Endothelial cell of umbilical vein (primary cell): ENCODE data around the gene RNASEH2C. TPM values are rescaled to one million over a fixed set of nuclear protein-coding genes. Genes with fewer than 3 reads are reported as not detected.

Source experiments
- BruUV-seq: library from RNA; stranded (reverse); fragments of 400-500 nt; replicated peaks from 2 replicates; lab custom pipeline; 2021; lab: Mats Ljungman, UMichigan
- CTCF ChIA-PET: fragments of 300-600, 350-600 bp; sonication (Branson Sonifier 250); formaldehyde crosslinking; loops from one replicate; lab custom pipeline; 2021; ENCODE audit warnings: antibody characterized with exemption, inconsistent platforms; lab: Charles Lee
- POLR2A ChIA-PET: fragments of 300-600, 350-600 bp; sonication (Branson Sonifier 250); formaldehyde crosslinking; loops from one replicate; lab custom pipeline; 2021; ENCODE audit warnings: antibody characterized with exemption, inconsistent platforms; lab: Charles Lee
- DNase-seq: peaks from one replicate; pipeline ENCODE4 v3.0.0-alpha.2; 2011; ENCODE audit warnings: low read depth, low spot score
- FAIRE-seq: peaks from 2 replicates; lab custom pipeline; 2011; peaks lifted over from hg19 to GRCh38; lab: Jason Lieb, UNC
- H2AFZ ChIP-seq: 2 replicates; pipeline ENCODE4 v1.6.0; 2012; ENCODE audit warnings: low read depth, low read length, control low read depth, inconsistent platforms
- H3K27ac ChIP-seq: 2 replicates; pipeline ENCODE4 v1.5.1; 2011; ENCODE audit warnings: low read depth, mild to moderate bottlenecking, control low read depth, low read length, moderate library complexity; ENCODE audit not compliant: insufficient read depth
- H3K27me3 ChIP-seq, 2 experiments: 2 replicates each; pipeline versions ENCODE4 v1.6.0 to v1.6.1; 2011; ENCODE audit warnings: low read length in 2 of 2, mixed read lengths in 1 of 2; ENCODE audit not compliant: control insufficient read depth in 2 of 2, insufficient read depth in 2 of 2
- H3K36me3 ChIP-seq, 2 experiments: 2 replicates in 1 of 2; 3 replicates in 1 of 2; pipeline ENCODE4 v1.5.1; 2011; ENCODE audit warnings: low read length in 2 of 2, mild to moderate bottlenecking in 1 of 2, moderate library complexity in 1 of 2; ENCODE audit not compliant: control insufficient read depth in 2 of 2, insufficient read depth in 2 of 2; ENCODE audit errors: extremely low read depth in 1 of 2
- H3K4me1 ChIP-seq: 3 replicates; pipeline ENCODE4 v1.5.1; 2011; ENCODE audit warnings: mild to moderate bottlenecking, low read length; ENCODE audit not compliant: control insufficient read depth, insufficient read depth; ENCODE audit errors: extremely low read depth
- H3K4me2 ChIP-seq: 2 replicates; pipeline ENCODE4 v1.6.1; 2011; ENCODE audit warnings: low read length, control low read depth, mixed read lengths; ENCODE audit not compliant: insufficient read depth
- H3K4me3 ChIP-seq, 3 experiments: fragments of 200-600 bp in 1 of 3; sonication (generic), shearing (Covaris generic) in 1 of 3; replicated peaks in 1 of 3; 2 replicates each; pipeline ENCODE4 v1.5.1; 2011 to 2016; ENCODE audit warnings: control low read depth in 3 of 3, low read length in 3 of 3, mild to moderate bottlenecking in 2 of 3, inconsistent platforms in 1 of 3, low read depth in 1 of 3, moderate library complexity in 1 of 3; ENCODE audit not compliant: insufficient read depth in 1 of 3
- H3K79me2 ChIP-seq: 2 replicates; pipeline ENCODE4 v1.6.0; 2012; ENCODE audit warnings: low read length, inconsistent platforms; ENCODE audit not compliant: control insufficient read depth, insufficient read depth
- H3K9ac ChIP-seq: replicated peaks from 2 replicates; pipeline ENCODE3; 2011; ENCODE audit warnings: low read length, control low read depth; ENCODE audit not compliant: insufficient read depth; ENCODE audit errors: extremely low read depth
- H3K9me1 ChIP-seq: replicated peaks from 3 replicates; pipeline ENCODE4 v1.6.0; 2011; ENCODE audit warnings: mild to moderate bottlenecking, low read length; ENCODE audit not compliant: control insufficient read depth, insufficient read depth; ENCODE audit errors: extremely low read depth
- H3K9me3 ChIP-seq: replicated peaks from 2 replicates; pipeline ENCODE4 v1.5.1; 2012; ENCODE audit warnings: low read length, inconsistent platforms; ENCODE audit not compliant: control insufficient read depth, insufficient read depth
- H4K20me1 ChIP-seq: replicated peaks from 2 replicates; pipeline ENCODE3; 2011; ENCODE audit warnings: mild to moderate bottlenecking, low read length; ENCODE audit not compliant: control insufficient read depth, insufficient read depth; ENCODE audit errors: extremely low read depth
- EZH2 ChIP-seq: IDR thresholded peaks from 2 replicates; pipeline ENCODE4 v1.6.1; 2012; ENCODE audit warnings: borderline replicate concordance, low read depth, mild to moderate bottlenecking, moderate library complexity, low read length, inconsistent platforms; ENCODE audit not compliant: severe bottlenecking
- FOS ChIP-seq: IDR thresholded peaks from 2 replicates; pipeline ENCODE4 v1.6.1; 2011; ENCODE audit warnings: mild to moderate bottlenecking, low read length, moderate library complexity, borderline replicate concordance; ENCODE audit not compliant: insufficient read depth
- GATA2 ChIP-seq: IDR thresholded peaks from 2 replicates; pipeline ENCODE4 v1.7.0; 2011; ENCODE audit warnings: low read depth, mild to moderate bottlenecking, moderate library complexity, mixed read lengths, low read length; ENCODE audit not compliant: insufficient read length, insufficient read depth
- JUN ChIP-seq: IDR thresholded peaks from 2 replicates; pipeline ENCODE4 v1.6.1; 2011; ENCODE audit warnings: borderline replicate concordance, low read depth; ENCODE audit not compliant: insufficient read length, insufficient read depth
- MYC ChIP-seq: IDR thresholded peaks from one replicate; pipeline ENCODE4 v1.6.1; 2011; ENCODE audit warnings: mild to moderate bottlenecking, low read depth, low read length
- POLR2A ChIP-seq: IDR thresholded peaks from 2 replicates; pipeline ENCODE4 v1.6.1; 2012; ENCODE audit warnings: low read depth, mild to moderate bottlenecking, control low read depth, low read length
- POLR2AphosphoS5 ChIP-seq: IDR thresholded peaks from 2 replicates; pipeline ENCODE4 v1.6.1; 2012; ENCODE audit warnings: low read depth, mild to moderate bottlenecking, control low read depth, low read length, moderate library complexity; ENCODE audit not compliant: insufficient read depth
- dilution Hi-C: fragments of 300-500 bp; cut with MboI; formaldehyde crosslinking; loops from one replicate; pipeline ENCODE4 v1.15.0; 2019; ENCODE audit warnings: low sequenced_read_pairs; ENCODE audit not compliant: extremely low pct_ligation_motif_present
- intact Hi-C: fragments of 100-400 bp; cut with micrococcal nuclease; formaldehyde crosslinking; loops from one replicate; pipeline ENCODE4 v1.10.0; 2022
- polyA plus RNA-seq, 4 experiments: library from polyadenylated mRNA; depleted of rRNA in 3 of 4; stranded (reverse) in 3 of 4; unstranded in 1 of 4; fragments of >200 nt; gene quantifications; 2 replicates each; pipeline versions ENCODE4 v1.2.1 to v1.2.3, GENCODE V29; 2011 to 2012; ENCODE audit warnings: missing spikeins in 1 of 4
- total RNA-seq: library from RNA; stranded (reverse); gene quantifications from 2 replicates; pipeline ENCODE4 v1.2.3, GENCODE V29; 2021
- TF ChIP-seq, protein P1 (sequence below): IDR thresholded peaks from 2 replicates; pipeline ENCODE4 v1.6.1; 2011; ENCODE audit not compliant: insufficient read depth, insufficient read length
- TF ChIP-seq, protein P2 (sequence below), 2 donors: IDR thresholded peaks; 1 replicate in 1 of 2; 2 replicates in 1 of 2; pipeline ENCODE4 v1.5.1; 2011; ENCODE audit warnings: low read length in 2 of 2, mild to moderate bottlenecking in 2 of 2, moderate library complexity in 2 of 2, control low read depth in 1 of 2, inconsistent platforms in 1 of 2, low read depth in 1 of 2; ENCODE audit not compliant: insufficient read depth in 1 of 2; ENCODE audit errors: extremely low read depth in 1 of 2

RNASEH2C gene
- total and polyA plus RNA-seq, 2 donors (not counting 3 experiments of a cell fraction or from before 2014, with no cell fraction given), result 62.0 to 110 TPM

GRCh38 chr11:65767406-65767805, 46.8 kb upstream of the RNASEH2C start:
- FAIRE-seq (no peak), DNase-seq (no peak)
- no peak overlapping the region for H2AFZ ChIP-seq
- no peaks in the 10 kb centered on the region for H3K9me1 ChIP-seq
- TF ChIP-seq FOS, result no peak
- TF ChIP-seq, protein P1, sequence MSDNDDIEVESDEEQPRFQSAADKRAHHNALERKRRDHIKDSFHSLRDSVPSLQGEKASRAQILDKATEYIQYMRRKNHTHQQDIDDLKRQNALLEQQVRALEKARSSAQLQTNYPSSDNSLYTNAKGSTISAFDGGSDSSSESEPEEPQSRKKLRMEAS, result no peak
- no peak for TF ChIP-seq POLR2A
- no peak for TF ChIP-seq EZH2
- TF ChIP-seq GATA2, result no peak
- no peak for TF ChIP-seq POLR2AphosphoS5
- no peak for TF ChIP-seq MYC
- TF ChIP-seq, protein P2, sequence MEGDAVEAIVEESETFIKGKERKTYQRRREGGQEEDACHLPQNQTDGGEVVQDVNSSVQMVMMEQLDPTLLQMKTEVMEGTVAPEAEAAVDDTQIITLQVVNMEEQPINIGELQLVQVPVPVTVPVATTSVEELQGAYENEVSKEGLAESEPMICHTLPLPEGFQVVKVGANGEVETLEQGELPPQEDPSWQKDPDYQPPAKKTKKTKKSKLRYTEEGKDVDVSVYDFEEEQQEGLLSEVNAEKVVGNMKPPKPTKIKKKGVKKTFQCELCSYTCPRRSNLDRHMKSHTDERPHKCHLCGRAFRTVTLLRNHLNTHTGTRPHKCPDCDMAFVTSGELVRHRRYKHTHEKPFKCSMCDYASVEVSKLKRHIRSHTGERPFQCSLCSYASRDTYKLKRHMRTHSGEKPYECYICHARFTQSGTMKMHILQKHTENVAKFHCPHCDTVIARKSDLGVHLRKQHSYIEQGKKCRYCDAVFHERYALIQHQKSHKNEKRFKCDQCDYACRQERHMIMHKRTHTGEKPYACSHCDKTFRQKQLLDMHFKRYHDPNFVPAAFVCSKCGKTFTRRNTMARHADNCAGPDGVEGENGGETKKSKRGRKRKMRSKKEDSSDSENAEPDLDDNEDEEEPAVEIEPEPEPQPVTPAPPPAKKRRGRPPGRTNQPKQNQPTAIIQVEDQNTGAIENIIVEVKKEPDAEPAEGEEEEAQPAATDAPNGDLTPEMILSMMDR (IDR thresholded peaks at IDR 0.05; ENCODE audit: extremely low read depth in 1 of 2, insufficient read depth in 1 of 2, low read depth in 1 of 2, low read length in 2 of 2), result no peak
- TF ChIP-seq JUN, result no peak
- intact Hi-C loops, result no loop called here
- POLR2A ChIA-PET, result no interaction called here
- no TSS peak for BruUV-seq
- CTCF ChIA-PET, result interaction anchor here (0.6 to 2.2 kb wide), 5 partner anchors 9 to 55 kb away, joined by 3 to 11 read pairs (median 3); partner anchors contain the start of gene KAT5
- H3K4me3 ChIP-seq, result no peak overlapping the region
- no peaks in the 10 kb centered on the region for H3K9me3 ChIP-seq
- no peak overlapping the region for H3K4me2 ChIP-seq
- no peaks in the 10 kb centered on the region for H3K4me1 ChIP-seq
- no peaks in the 10 kb centered on the region for H3K27me3 ChIP-seq
- no peak overlapping the region for H3K9ac ChIP-seq
- H3K79me2 ChIP-seq, result no peaks in the 10 kb centered on the region
- dilution Hi-C loops, result no loop called here
- H3K27ac ChIP-seq, result no peak overlapping the region
- no peaks in the 10 kb centered on the region for H4K20me1 ChIP-seq
- no peaks in the 10 kb centered on the region for H3K36me3 ChIP-seq
